PC-9 (cell line): Measurements from ENCODE around the gene RASA1. TPM values are rescaled to one million over a fixed set of nuclear protein-coding genes. Genes with fewer than 3 reads are reported as not detected.

ENCODE experiments used
- BruUV-seq: library from RNA; stranded (reverse); fragments of 400-500 nt; replicated peaks from 2 replicates; lab custom pipeline; 2021; lab: Mats Ljungman, UMichigan
- CTCF ChIA-PET: fragments of 300-600 bp; sonication (Branson Sonifier 250); formaldehyde crosslinking; loops from one replicate; lab custom pipeline; 2022; ENCODE audit warnings: antibody characterized with exemption; lab: Charles Lee
- POLR2A ChIA-PET: fragments of 300-600 bp; sonication (Branson Sonifier 250); formaldehyde crosslinking; loops from one replicate; lab custom pipeline; 2022; ENCODE audit warnings: antibody characterized with exemption; ENCODE audit not compliant: unreplicated experiment; lab: Charles Lee
- DNase-seq, 2 experiments: peaks; one replicate each; pipeline versions ENCODE4 v3.0.0 to v3.0.0-alpha.2; 2015 to 2022; ENCODE audit warnings: mixed read lengths in 1 of 2
- H2AFZ ChIP-seq: fragments of 200-600 bp; sonication (generic); 2 replicates; pipeline ENCODE4 v1.8.1; 2017; ENCODE audit warnings: antibody characterized with exemption
- H3F3A ChIP-seq: fragments of 200-600 bp; sonication (generic); 2 replicates; pipeline ENCODE4 v1.8.1; 2017; ENCODE audit warnings: antibody characterized with exemption, mild to moderate bottlenecking, low read depth; ENCODE audit not compliant: insufficient read depth
- H3K27ac ChIP-seq: fragments of 200-600 bp; sonication (generic); 2 replicates; pipeline ENCODE4 v1.6.1; 2016; ENCODE audit warnings: mixed run types
- H3K27me3 ChIP-seq: fragments of 200-600 bp; sonication (generic); 2 replicates; pipeline ENCODE4 v1.6.1; 2016; ENCODE audit warnings: low read depth, mixed run types; ENCODE audit not compliant: insufficient read depth
- H3K36me3 ChIP-seq: fragments of 200-600 bp; sonication (generic); 2 replicates; pipeline ENCODE4 v1.6.1; 2016; ENCODE audit warnings: low read depth, mixed run types
- H3K4me1 ChIP-seq: fragments of 200-600 bp; sonication (generic); replicated peaks from 2 replicates; pipeline ENCODE4 v1.6.1; 2016; ENCODE audit warnings: mixed run types; ENCODE audit not compliant: insufficient read depth
- H3K4me2 ChIP-seq: fragments of 200-600 bp; sonication (generic); 2 replicates; pipeline ENCODE4 v1.6.1; 2017; ENCODE audit warnings: mixed run types
- H3K4me3 ChIP-seq: fragments of 200-600 bp; sonication (generic); 2 replicates; pipeline ENCODE4 v1.6.1; 2016; ENCODE audit warnings: mixed run types
- H3K79me2 ChIP-seq: fragments of 200-600 bp; sonication (generic); 2 replicates; pipeline ENCODE4 v1.6.1; 2017; ENCODE audit warnings: low read depth, mixed run types
- H3K9me2 ChIP-seq: fragments of 200-600 bp; sonication (generic); 2 replicates; pipeline ENCODE4 v1.8.1; 2017; ENCODE audit warnings: mild to moderate bottlenecking; ENCODE audit not compliant: insufficient read depth
- H3K9me3 ChIP-seq: fragments of 200-600 bp; sonication (generic); 2 replicates; pipeline ENCODE4 v1.8.1; 2016; ENCODE audit warnings: low read depth; ENCODE audit not compliant: insufficient read depth
- H4K20me1 ChIP-seq: fragments of 200-600 bp; sonication (generic); 2 replicates; pipeline ENCODE4 v1.8.1; 2017; ENCODE audit not compliant: insufficient read depth
- EZH2 ChIP-seq: fragments of 200-600 bp; sonication (generic); IDR thresholded peaks from 2 replicates; pipeline ENCODE4 v1.8.0; 2017; ENCODE audit warnings: antibody characterized with exemption, low read depth
- intact Hi-C: fragments of 100-400 bp; cut with micrococcal nuclease; formaldehyde crosslinking; loops from one replicate; pipeline ENCODE4 v1.10.0; 2022; ENCODE audit not compliant: unreplicated experiment
- total RNA-seq: library from RNA; stranded (reverse); gene quantifications from 2 replicates; pipeline ENCODE4 v1.2.3, GENCODE V29; 2021
- TF ChIP-seq, protein P1 (sequence below): fragments of 200-600 bp; sonication (generic); conservative IDR thresholded peaks from 2 replicates; pipeline ENCODE4 v1.6.1; 2017; ENCODE audit warnings: mixed run types, antibody characterized with exemption, mild to moderate bottlenecking, moderate library complexity

The RASA1 gene
- total RNA-seq, 1 experiment from 2014 or later = 66.6 TPM

DNA sequence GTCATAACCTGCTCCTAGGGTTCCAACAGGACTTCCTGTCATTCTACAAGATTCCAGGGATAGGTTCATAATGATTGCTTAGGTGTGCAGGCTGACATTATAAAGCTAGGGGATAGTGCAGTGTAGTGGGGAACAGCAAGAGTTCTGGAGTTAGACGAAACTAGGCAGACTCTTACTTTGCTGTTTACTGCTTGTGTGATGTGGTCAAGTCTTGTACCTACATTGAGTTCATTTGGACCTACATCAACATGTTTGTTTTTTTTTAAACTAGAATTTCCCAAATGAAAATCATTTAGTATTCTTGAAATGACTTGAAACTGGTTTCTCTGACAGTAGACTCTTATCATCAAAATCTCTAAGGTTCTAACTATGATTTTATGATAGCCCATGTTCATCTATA lies 166.3 kb downstream of the RASA1 start:
- Histone ChIP-seq H3K27me3 (no peaks in the 10 kb centered on the region), H3K4me1 (no peaks in the 10 kb centered on the region), H3K4me3 (no peak overlapping the region), H3K4me2 (no peak overlapping the region), H3K9me2 (peaks cover 5% of the 10 kb centered on the region; the same call in 1 of the 2 replicates), H3F3A (no peaks in the 10 kb centered on the region), H3K27ac (no peak overlapping the region), H3K9me3 (no peaks in the 10 kb centered on the region), H3K36me3 (no peaks in the 10 kb centered on the region), H2AFZ (no peak overlapping the region), H3K79me2 (no peaks in the 10 kb centered on the region), H4K20me1 (no peaks in the 10 kb centered on the region)
- BruUV-seq = no TSS peak
- CTCF ChIA-PET = no interaction called here
- intact Hi-C loops = no loop called here
- no peak for TF ChIP-seq EZH2
- TF ChIP-seq, protein P1, sequence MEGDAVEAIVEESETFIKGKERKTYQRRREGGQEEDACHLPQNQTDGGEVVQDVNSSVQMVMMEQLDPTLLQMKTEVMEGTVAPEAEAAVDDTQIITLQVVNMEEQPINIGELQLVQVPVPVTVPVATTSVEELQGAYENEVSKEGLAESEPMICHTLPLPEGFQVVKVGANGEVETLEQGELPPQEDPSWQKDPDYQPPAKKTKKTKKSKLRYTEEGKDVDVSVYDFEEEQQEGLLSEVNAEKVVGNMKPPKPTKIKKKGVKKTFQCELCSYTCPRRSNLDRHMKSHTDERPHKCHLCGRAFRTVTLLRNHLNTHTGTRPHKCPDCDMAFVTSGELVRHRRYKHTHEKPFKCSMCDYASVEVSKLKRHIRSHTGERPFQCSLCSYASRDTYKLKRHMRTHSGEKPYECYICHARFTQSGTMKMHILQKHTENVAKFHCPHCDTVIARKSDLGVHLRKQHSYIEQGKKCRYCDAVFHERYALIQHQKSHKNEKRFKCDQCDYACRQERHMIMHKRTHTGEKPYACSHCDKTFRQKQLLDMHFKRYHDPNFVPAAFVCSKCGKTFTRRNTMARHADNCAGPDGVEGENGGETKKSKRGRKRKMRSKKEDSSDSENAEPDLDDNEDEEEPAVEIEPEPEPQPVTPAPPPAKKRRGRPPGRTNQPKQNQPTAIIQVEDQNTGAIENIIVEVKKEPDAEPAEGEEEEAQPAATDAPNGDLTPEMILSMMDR = no peak
- POLR2A ChIA-PET = no interaction called here
- DNase-seq = no peak

DNA sequence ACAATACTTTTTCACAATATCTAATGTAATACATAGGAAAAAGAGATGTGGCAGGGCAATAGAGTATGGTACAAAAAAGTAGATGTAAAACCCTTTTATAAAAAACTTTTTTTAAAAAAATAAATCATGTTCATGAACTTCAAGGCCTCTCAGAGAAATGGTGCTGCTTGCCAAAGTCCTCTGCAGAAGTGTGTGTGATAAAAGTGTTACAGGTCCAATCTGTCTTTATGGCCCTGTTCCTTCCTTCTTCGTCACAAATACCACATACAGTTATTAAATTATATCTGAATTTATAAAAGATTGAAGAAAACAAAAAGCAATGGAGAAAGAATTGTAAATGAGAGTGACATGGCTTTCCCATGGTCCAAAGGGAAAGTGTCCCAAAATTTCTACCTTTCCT lies 166.8 kb downstream of the RASA1 start:
- TF ChIP-seq, protein P1 = no peak
- TF ChIP-seq EZH2 = no peak
- no peak overlapping the region for H3K4me3 ChIP-seq
- intact Hi-C loops = no loop called here
- H3K9me2 ChIP-seq = peaks cover 5% of the 10 kb centered on the region; the same call in 1 of the 2 replicates
- no peaks in the 10 kb centered on the region for H3K36me3 ChIP-seq
- H3K4me1 ChIP-seq = no peaks in the 10 kb centered on the region
- H4K20me1 ChIP-seq = no peaks in the 10 kb centered on the region
- H3K27me3 ChIP-seq = no peaks in the 10 kb centered on the region
- H3K9me3 ChIP-seq = no peaks in the 10 kb centered on the region
- no peak for DNase-seq
- no peaks in the 10 kb centered on the region for H3K79me2 ChIP-seq
- ChIA-PET CTCF (no interaction called here), POLR2A (no interaction called here)
- no TSS peak for BruUV-seq
- no peak overlapping the region for H3K27ac ChIP-seq
- no peaks in the 10 kb centered on the region for H3F3A ChIP-seq
- no peak overlapping the region for H3K4me2 ChIP-seq
- no peak overlapping the region for H2AFZ ChIP-seq

DNA sequence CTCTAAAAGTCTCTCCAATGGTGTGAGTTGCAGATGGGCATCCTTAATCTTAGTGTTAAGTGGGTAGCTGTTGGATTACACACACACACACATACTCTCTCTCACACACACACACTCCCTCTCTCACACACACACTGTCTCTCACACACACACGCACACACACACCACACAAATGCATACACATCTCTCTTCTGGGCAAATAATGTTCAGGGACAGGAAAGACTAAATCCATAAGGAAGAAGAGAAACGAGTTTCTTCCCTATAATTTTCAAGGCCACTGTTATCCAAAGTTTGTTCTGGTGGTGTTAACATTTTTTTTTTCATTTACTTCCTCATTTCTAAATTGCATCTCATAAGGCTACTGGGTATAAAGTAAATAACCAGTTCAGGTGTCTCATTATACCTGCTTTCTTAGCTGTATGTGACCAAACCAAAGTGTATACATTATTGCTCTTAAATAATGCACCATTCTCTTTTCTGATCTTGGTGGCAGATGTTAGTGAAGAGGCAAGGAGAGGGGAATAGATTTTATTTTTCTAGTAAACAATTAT lies 167.5 kb downstream of the RASA1 start:
- Histone ChIP-seq H3K27ac (no peak overlapping the region), H3F3A (no peaks in the 10 kb centered on the region), H3K9me3 (no peaks in the 10 kb centered on the region), H3K36me3 (no peaks in the 10 kb centered on the region), H3K4me3 (no peak overlapping the region), H3K4me1 (no peaks in the 10 kb centered on the region), H3K9me2 (peaks cover 5% of the 10 kb centered on the region; the same call in 1 of the 2 replicates), H4K20me1 (no peaks in the 10 kb centered on the region), H3K27me3 (no peaks in the 10 kb centered on the region), H3K4me2 (no peak overlapping the region), H3K79me2 (no peaks in the 10 kb centered on the region), H2AFZ (no peak overlapping the region)
- no peak for DNase-seq
- TF ChIP-seq, protein P1 = no peak
- TF ChIP-seq EZH2 = no peak
- POLR2A ChIA-PET = no interaction called here
- no TSS peak for BruUV-seq
- CTCF ChIA-PET = no interaction called here
- intact Hi-C loops = no loop called here
